RKO (cell line): ENCODE measurements around the gene COPS4.
"Not testable (repeated sequence)": the region's sequence is repeated elsewhere in the genome, so short reads cannot be mapped to it uniquely, and the experiment has no call there.

Source experiments
- DNase-seq: peaks from one replicate; pipeline ENCODE4 v3.0.0-alpha.2; 2016; ENCODE audit warnings: low spot score

COPS4 gene

GRCh38 chr4:83024233-83024632 is 10.8 kb upstream of the COPS4 start:
- no peak for DNase-seq

- DNase-seq: no peak
These were observed 9.4 kb upstream of the COPS4 start for GRCh38 chr4:83025563-83025962.

GRCh38 chr4:83028976-83029375 is 6.0 kb upstream of the COPS4 start:
- no peak for DNase-seq

- no peak for DNase-seq
These were observed 5.3 kb upstream of the COPS4 start for GRCh38 chr4:83029688-83030087.

- DNase-seq: no peak
These were observed 2.1 kb downstream of the COPS4 start for GRCh38 chr4:83036991-83037665.

GRCh38 chr4:83040269-83040668 is 5.3 kb downstream of the COPS4 start:
- no peak for DNase-seq

- not testable (repeated sequence) for DNase-seq
These were observed 8.2 kb downstream of the COPS4 start for GRCh38 chr4:83043157-83043556.

GRCh38 chr4:83043801-83044407 is 8.9 kb downstream of the COPS4 start:
- no peak for DNase-seq

- no peak for DNase-seq
These were observed 11.9 kb downstream of the COPS4 start for GRCh38 chr4:83046693-83047473.

- not testable (repeated sequence) for DNase-seq
These were observed 13.8 kb downstream of the COPS4 start for GRCh38 chr4:83048781-83049180.

GRCh38 chr4:83054928-83055327 is 19.9 kb downstream of the COPS4 start:
- DNase-seq: peak; percentile 21

GRCh38 chr4:83062739-83063138 is 27.8 kb downstream of the COPS4 start:
- no peak for DNase-seq

GRCh38 chr4:83065266-83065665 is 30.3 kb downstream of the COPS4 start:
- no peak for DNase-seq

GRCh38 chr4:83067058-83067639 is 32.2 kb downstream of the COPS4 start:
- DNase-seq: no peak

GRCh38 chr4:83071116-83071515 is 36.1 kb downstream of the COPS4 start:
- no peak for DNase-seq

- DNase-seq: peak; percentile 83
These were observed 39.2 kb downstream of the COPS4 start for GRCh38 chr4:83074086-83074704.

GRCh38 chr4:83074783-83075182 is 39.8 kb downstream of the COPS4 start:
- not testable (repeated sequence) for DNase-seq

- no peak for DNase-seq
These were observed 40.5 kb downstream of the COPS4 start for GRCh38 chr4:83075311-83076095.

- DNase-seq: no peak
These were observed 45.6 kb downstream of the COPS4 start for GRCh38 chr4:83080561-83080960.

GRCh38 chr4:83082777-83083176 is 47.8 kb downstream of the COPS4 start:
- DNase-seq: no peak

- no peak for DNase-seq
These were observed 49.0 kb downstream of the COPS4 start for GRCh38 chr4:83083925-83084475.
